ENCODE measurements around the gene SOX4. TPM values are rescaled to one million over a fixed set of nuclear protein-coding genes. Genes with fewer than 3 reads are reported as not detected.

SOX4 gene
- total RNA-seq, 1 experiment from 2014 or later = 77.3 TPM

- ChIA-PET POLR2A (no interaction called here), CTCF (no interaction called here)
- no peaks in the 10 kb centered on the region for H3K27me3 ChIP-seq (replicated peaks; ENCODE audit: control insufficient read depth, insufficient read depth, low read length)
- Mint-ChIP-seq H3K27me3 (ENCODE audit: insufficient read depth, unreplicated experiment) (no peaks in the 10 kb centered on the region), H3K4me3 (ENCODE audit: unreplicated experiment) (no peak overlapping the region), H3K4me1 (ENCODE audit: low read depth, unreplicated experiment) (peaks cover 8% of the 10 kb centered on the region), H3K27ac (ENCODE audit: unreplicated experiment) (no peak overlapping the region), H3K9me3 (ENCODE audit: unreplicated experiment) (no peaks in the 10 kb centered on the region), H3K36me3 (ENCODE audit: insufficient read depth, unreplicated experiment) (no peaks in the 10 kb centered on the region)
- BruUV-seq (replicated peaks) = no TSS peak
- no peaks in the 10 kb centered on the region for H3K36me3 ChIP-seq (ENCODE audit: control insufficient read depth, insufficient read depth, low read length)
- TF ChIP-seq, protein P1, sequence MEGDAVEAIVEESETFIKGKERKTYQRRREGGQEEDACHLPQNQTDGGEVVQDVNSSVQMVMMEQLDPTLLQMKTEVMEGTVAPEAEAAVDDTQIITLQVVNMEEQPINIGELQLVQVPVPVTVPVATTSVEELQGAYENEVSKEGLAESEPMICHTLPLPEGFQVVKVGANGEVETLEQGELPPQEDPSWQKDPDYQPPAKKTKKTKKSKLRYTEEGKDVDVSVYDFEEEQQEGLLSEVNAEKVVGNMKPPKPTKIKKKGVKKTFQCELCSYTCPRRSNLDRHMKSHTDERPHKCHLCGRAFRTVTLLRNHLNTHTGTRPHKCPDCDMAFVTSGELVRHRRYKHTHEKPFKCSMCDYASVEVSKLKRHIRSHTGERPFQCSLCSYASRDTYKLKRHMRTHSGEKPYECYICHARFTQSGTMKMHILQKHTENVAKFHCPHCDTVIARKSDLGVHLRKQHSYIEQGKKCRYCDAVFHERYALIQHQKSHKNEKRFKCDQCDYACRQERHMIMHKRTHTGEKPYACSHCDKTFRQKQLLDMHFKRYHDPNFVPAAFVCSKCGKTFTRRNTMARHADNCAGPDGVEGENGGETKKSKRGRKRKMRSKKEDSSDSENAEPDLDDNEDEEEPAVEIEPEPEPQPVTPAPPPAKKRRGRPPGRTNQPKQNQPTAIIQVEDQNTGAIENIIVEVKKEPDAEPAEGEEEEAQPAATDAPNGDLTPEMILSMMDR (IDR thresholded peaks at IDR 0.05; ENCODE audit: insufficient read depth in 1 of 2, low read depth in 1 of 2, low read length in 1 of 2, severe bottlenecking in 1 of 2, unreplicated experiment in 1 of 2) = no peak
- no peaks in the 10 kb centered on the region for H3K4me1 ChIP-seq
- no peak overlapping the region for H3K4me3 ChIP-seq (ENCODE audit: low read depth, low read length)
- DNase-seq = no peak
- no peaks in the 10 kb centered on the region for H3K9me3 ChIP-seq
- intact Hi-C loops (cut with micrococcal nuclease; ENCODE audit: unreplicated experiment) = no loop called here
Measured at GRCh38 chr6:21614226-21614625, 20.7 kb downstream of the SOX4 start.

- TF ChIP-seq, protein P1 (IDR thresholded peaks at IDR 0.05; ENCODE audit: insufficient read depth in 1 of 2, low read depth in 1 of 2, low read length in 1 of 2, severe bottlenecking in 1 of 2, unreplicated experiment in 1 of 2) = no peak
- Mint-ChIP-seq H3K4me3 (ENCODE audit: unreplicated experiment) (no peak overlapping the region), H3K4me1 (ENCODE audit: low read depth, unreplicated experiment) (peaks cover 8% of the 10 kb centered on the region), H3K36me3 (ENCODE audit: insufficient read depth, unreplicated experiment) (no peaks in the 10 kb centered on the region), H3K9me3 (ENCODE audit: unreplicated experiment) (no peaks in the 10 kb centered on the region), H3K27me3 (ENCODE audit: insufficient read depth, unreplicated experiment) (no peaks in the 10 kb centered on the region), H3K27ac (ENCODE audit: unreplicated experiment) (no peak overlapping the region)
- H3K27me3 ChIP-seq (replicated peaks; ENCODE audit: control insufficient read depth, insufficient read depth, low read length) = no peaks in the 10 kb centered on the region
- BruUV-seq (replicated peaks) = no TSS peak
- CTCF ChIA-PET = no interaction called here
- no peak for DNase-seq
- H3K4me1 ChIP-seq = no peaks in the 10 kb centered on the region
- no peaks in the 10 kb centered on the region for H3K9me3 ChIP-seq
- intact Hi-C loops (cut with micrococcal nuclease; ENCODE audit: unreplicated experiment) = no loop called here
- H3K36me3 ChIP-seq (ENCODE audit: control insufficient read depth, insufficient read depth, low read length) = no peaks in the 10 kb centered on the region
- H3K4me3 ChIP-seq (ENCODE audit: low read depth, low read length) = no peak overlapping the region
- POLR2A ChIA-PET = no interaction called here
Measured at GRCh38 chr6:21615504-21615903, 22.0 kb downstream of the SOX4 start.

DNA sequence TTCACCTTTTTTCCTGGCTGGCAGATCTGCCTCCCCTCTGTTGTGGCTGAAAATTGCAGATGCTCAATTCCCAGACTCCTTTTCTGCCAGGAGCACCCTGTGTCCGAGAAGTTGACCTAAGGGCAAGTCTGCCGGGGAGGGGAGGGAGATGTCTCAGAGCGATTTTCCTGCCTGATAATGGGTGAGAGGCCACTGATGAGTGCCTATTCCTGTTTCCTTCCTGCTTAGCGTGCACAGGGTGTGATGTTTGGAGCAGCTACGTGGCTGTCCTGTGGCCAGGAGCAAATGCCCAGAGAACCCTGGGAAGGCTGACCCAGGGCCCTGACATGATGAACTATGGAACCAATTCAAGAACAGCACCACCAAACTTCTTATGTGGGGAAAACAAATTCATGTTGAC, 22.5 kb downstream of the SOX4 start:
- Histone ChIP-seq H3K4me1 (no peaks in the 10 kb centered on the region), H3K36me3 (ENCODE audit: control insufficient read depth, insufficient read depth, low read length) (no peaks in the 10 kb centered on the region), H3K4me3 (ENCODE audit: low read depth, low read length) (no peak overlapping the region), H3K9me3 (no peaks in the 10 kb centered on the region), H3K27me3 (replicated peaks; ENCODE audit: control insufficient read depth, insufficient read depth, low read length) (no peaks in the 10 kb centered on the region)
- BruUV-seq (replicated peaks) = no TSS peak
- ChIA-PET CTCF (no interaction called here), POLR2A (no interaction called here)
- Mint-ChIP-seq H3K27ac (ENCODE audit: unreplicated experiment) (no peak overlapping the region), H3K27me3 (ENCODE audit: insufficient read depth, unreplicated experiment) (no peaks in the 10 kb centered on the region), H3K9me3 (ENCODE audit: unreplicated experiment) (no peaks in the 10 kb centered on the region), H3K36me3 (ENCODE audit: insufficient read depth, unreplicated experiment) (no peaks in the 10 kb centered on the region), H3K4me3 (ENCODE audit: unreplicated experiment) (no peak overlapping the region), H3K4me1 (ENCODE audit: low read depth, unreplicated experiment) (peaks cover 8% of the 10 kb centered on the region)
- TF ChIP-seq, protein P1 (IDR thresholded peaks at IDR 0.05; ENCODE audit: insufficient read depth in 1 of 2, low read depth in 1 of 2, low read length in 1 of 2, severe bottlenecking in 1 of 2, unreplicated experiment in 1 of 2) = no peak
- intact Hi-C loops (cut with micrococcal nuclease; ENCODE audit: unreplicated experiment) = no loop called here
- no peak for DNase-seq

Data from Caco-2 (cell line).